Neural cell (in vitro differentiated cells): Measurements from ENCODE around the gene RCOR3. TPM values are rescaled to one million over a fixed set of nuclear protein-coding genes. Genes with fewer than 3 reads are reported as not detected.

Experiments used
- H2AFZ ChIP-seq: fragments of 200-600, 300-800 bp; sonication (generic), shearing (Covaris generic); 2 replicates; pipeline ENCODE4 v1.6.0; 2014; ENCODE audit warnings: low read depth, mild to moderate bottlenecking, antibody characterized with exemption, low read length, moderate library complexity
- H3F3A ChIP-seq: fragments of 200-600 bp; shearing (Covaris generic); 2 replicates; pipeline ENCODE4 v1.6.1; 2016; ENCODE audit warnings: mild to moderate bottlenecking, moderate library complexity, mixed read lengths, antibody characterized with exemption, low read length; ENCODE audit not compliant: insufficient read depth, poor library complexity, severe bottlenecking
- H3K27ac ChIP-seq: fragments of 200-600, 300-800 bp; sonication (generic), shearing (Covaris generic); 2 replicates; pipeline ENCODE4 v1.5.1; 2014; ENCODE audit warnings: mild to moderate bottlenecking, low read length, moderate library complexity
- H3K27me3 ChIP-seq: fragments of 300-800, 200-600 bp; sonication (generic), shearing (Covaris generic); 2 replicates; pipeline ENCODE4 v1.6.0; 2014; ENCODE audit warnings: mild to moderate bottlenecking, low read depth, low read length, moderate library complexity; ENCODE audit not compliant: insufficient read depth
- H3K36me3 ChIP-seq: fragments of 300-800, 200-600 bp; sonication (generic), shearing (Covaris generic); 2 replicates; pipeline ENCODE4 v1.5.1; 2014; ENCODE audit warnings: mild to moderate bottlenecking, antibody characterized with exemption, low read length, moderate library complexity; ENCODE audit not compliant: insufficient read depth
- H3K4me2 ChIP-seq: fragments of 300-800, 200-600 bp; sonication (generic), shearing (Covaris generic); 2 replicates; pipeline ENCODE4 v1.6.0; 2014; ENCODE audit warnings: mild to moderate bottlenecking, low read length
- H3K4me3 ChIP-seq: fragments of 300-800, 200-600 bp; sonication (generic), shearing (Covaris generic); 2 replicates; pipeline ENCODE4 v1.5.1; 2014; ENCODE audit warnings: mild to moderate bottlenecking, low read length, moderate library complexity
- H3K79me2 ChIP-seq: fragments of 200-600 bp; shearing (Covaris generic); replicated peaks from 2 replicates; pipeline ENCODE4 v1.6.0; 2014; ENCODE audit warnings: mild to moderate bottlenecking, low read length, moderate library complexity; ENCODE audit not compliant: insufficient read depth
- H3K9ac ChIP-seq: fragments of 300-800, 200-600 bp; sonication (generic), shearing (Covaris generic); 2 replicates; pipeline ENCODE4 v1.6.1; 2016; ENCODE audit warnings: mild to moderate bottlenecking, low read length, mixed read lengths
- H3K9me2 ChIP-seq: fragments of 200-600 bp; shearing (Covaris generic); 2 replicates; pipeline ENCODE4 v1.6.1; 2016; ENCODE audit warnings: mild to moderate bottlenecking, low read length, mixed read lengths; ENCODE audit not compliant: insufficient read depth
- H3K9me3 ChIP-seq: fragments of 200-600, 300-800 bp; sonication (generic), shearing (Covaris generic); 2 replicates; pipeline ENCODE4 v1.6.1; 2016; ENCODE audit warnings: mild to moderate bottlenecking, mixed run types, low read length, moderate library complexity, mixed read lengths
- H4K20me1 ChIP-seq: fragments of 200-600 bp; shearing (Covaris generic); 2 replicates; pipeline ENCODE4 v1.6.1; 2016; ENCODE audit warnings: mild to moderate bottlenecking, mixed run types; ENCODE audit not compliant: insufficient read depth
- CTCF ChIP-seq: fragments of 450-650 bp; IDR thresholded peaks from 2 replicates; pipeline ENCODE4 v1.5.1; 2014; ENCODE audit warnings: antibody characterized with exemption, mild to moderate bottlenecking, moderate library complexity; ENCODE audit not compliant: poor library complexity, severe bottlenecking
- EP300 ChIP-seq: fragments of 450-650 bp; conservative IDR thresholded peaks from 2 replicates; pipeline ENCODE4 v1.6.1; 2014; ENCODE audit warnings: antibody characterized with exemption, mild to moderate bottlenecking, moderate library complexity; ENCODE audit not compliant: poor library complexity, severe bottlenecking
- EZH2 ChIP-seq: fragments of 200-600, 300-800 bp; shearing (Covaris generic), sonication (generic); IDR thresholded peaks from 2 replicates; pipeline ENCODE4 v1.6.1; 2014; ENCODE audit warnings: antibody characterized with exemption, low read length, borderline replicate concordance, mild to moderate bottlenecking; ENCODE audit not compliant: insufficient read depth, poor library complexity, severe bottlenecking
- MXI1 ChIP-seq: fragments of 450-650 bp; conservative IDR thresholded peaks from 2 replicates; pipeline ENCODE4 v1.6.1; 2014; ENCODE audit warnings: antibody characterized with exemption, mild to moderate bottlenecking; ENCODE audit not compliant: poor library complexity, severe bottlenecking
- POLR2AphosphoS5 ChIP-seq: IDR thresholded peaks from 2 replicates; pipeline ENCODE4 v1.6.1; 2012
- RAD21 ChIP-seq: fragments of 450-650 bp; conservative IDR thresholded peaks from 2 replicates; pipeline ENCODE4 v1.6.1; 2014; ENCODE audit warnings: antibody characterized with exemption, mild to moderate bottlenecking, moderate library complexity
- SMC3 ChIP-seq: fragments of 450-650 bp; conservative IDR thresholded peaks from 2 replicates; pipeline ENCODE4 v1.6.1; 2014; ENCODE audit warnings: antibody characterized with exemption, mild to moderate bottlenecking, moderate library complexity; ENCODE audit not compliant: poor library complexity
- TAF1 ChIP-seq: IDR thresholded peaks from 2 replicates; pipeline ENCODE4 v1.6.1; 2012; ENCODE audit warnings: low read depth
- polyA plus RNA-seq: library from polyadenylated mRNA; depleted of rRNA; stranded (reverse); fragments of >200 nt; gene quantifications from 2 replicates; pipeline ENCODE4 v1.2.3, GENCODE V29; 2014
- TF ChIP-seq, protein P1 (sequence below): IDR thresholded peaks from 2 replicates; pipeline ENCODE4 v1.6.1; 2012; ENCODE audit warnings: borderline replicate concordance

Gene RCOR3
- polyA plus RNA-seq, 1 donor from 2014 or later, result 61.6 TPM

- Histone ChIP-seq H3K4me2 (no peak overlapping the region), H4K20me1 (no peaks in the 10 kb centered on the region)
These were observed 76.5 kb downstream of the RCOR3 start for GRCh38 chr1:211335522-211336157.

GRCh38 chr1:211336161-211336560, 77.0 kb downstream of the RCOR3 start:
- no peak overlapping the region for H3K4me2 ChIP-seq
- no peaks in the 10 kb centered on the region for H3K9me3 ChIP-seq
- TF ChIP-seq, protein P1, sequence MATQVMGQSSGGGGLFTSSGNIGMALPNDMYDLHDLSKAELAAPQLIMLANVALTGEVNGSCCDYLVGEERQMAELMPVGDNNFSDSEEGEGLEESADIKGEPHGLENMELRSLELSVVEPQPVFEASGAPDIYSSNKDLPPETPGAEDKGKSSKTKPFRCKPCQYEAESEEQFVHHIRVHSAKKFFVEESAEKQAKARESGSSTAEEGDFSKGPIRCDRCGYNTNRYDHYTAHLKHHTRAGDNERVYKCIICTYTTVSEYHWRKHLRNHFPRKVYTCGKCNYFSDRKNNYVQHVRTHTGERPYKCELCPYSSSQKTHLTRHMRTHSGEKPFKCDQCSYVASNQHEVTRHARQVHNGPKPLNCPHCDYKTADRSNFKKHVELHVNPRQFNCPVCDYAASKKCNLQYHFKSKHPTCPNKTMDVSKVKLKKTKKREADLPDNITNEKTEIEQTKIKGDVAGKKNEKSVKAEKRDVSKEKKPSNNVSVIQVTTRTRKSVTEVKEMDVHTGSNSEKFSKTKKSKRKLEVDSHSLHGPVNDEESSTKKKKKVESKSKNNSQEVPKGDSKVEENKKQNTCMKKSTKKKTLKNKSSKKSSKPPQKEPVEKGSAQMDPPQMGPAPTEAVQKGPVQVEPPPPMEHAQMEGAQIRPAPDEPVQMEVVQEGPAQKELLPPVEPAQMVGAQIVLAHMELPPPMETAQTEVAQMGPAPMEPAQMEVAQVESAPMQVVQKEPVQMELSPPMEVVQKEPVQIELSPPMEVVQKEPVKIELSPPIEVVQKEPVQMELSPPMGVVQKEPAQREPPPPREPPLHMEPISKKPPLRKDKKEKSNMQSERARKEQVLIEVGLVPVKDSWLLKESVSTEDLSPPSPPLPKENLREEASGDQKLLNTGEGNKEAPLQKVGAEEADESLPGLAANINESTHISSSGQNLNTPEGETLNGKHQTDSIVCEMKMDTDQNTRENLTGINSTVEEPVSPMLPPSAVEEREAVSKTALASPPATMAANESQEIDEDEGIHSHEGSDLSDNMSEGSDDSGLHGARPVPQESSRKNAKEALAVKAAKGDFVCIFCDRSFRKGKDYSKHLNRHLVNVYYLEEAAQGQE, result no peak
- no peak for TF ChIP-seq MXI1
- no peak for TF ChIP-seq TAF1
- TF ChIP-seq EZH2, result no peak
- TF ChIP-seq EP300, result no peak
- TF ChIP-seq CTCF, result no peak
- no peak for TF ChIP-seq SMC3
- TF ChIP-seq POLR2AphosphoS5, result no peak
- H3F3A ChIP-seq, result no peaks in the 10 kb centered on the region
- H3K36me3 ChIP-seq, result no peaks in the 10 kb centered on the region
- no peaks in the 10 kb centered on the region for H3K79me2 ChIP-seq
- H3K4me3 ChIP-seq, result no peak overlapping the region
- H3K27me3 ChIP-seq, result no peaks in the 10 kb centered on the region
- H3K27ac ChIP-seq, result no peak overlapping the region
- no peaks in the 10 kb centered on the region for H4K20me1 ChIP-seq
- H3K9me2 ChIP-seq, result no peaks in the 10 kb centered on the region
- no peak overlapping the region for H2AFZ ChIP-seq
- no peak overlapping the region for H3K9ac ChIP-seq

More at GRCh38 chr1:211335522-211336157, 76.5 kb downstream of the RCOR3 start:
- H3K9me3 ChIP-seq, result no peaks in the 10 kb centered on the region
- no peak overlapping the region for H3K27ac ChIP-seq
- no peak for TF ChIP-seq EP300
- no peaks in the 10 kb centered on the region for H3K36me3 ChIP-seq
- H3K4me3 ChIP-seq, result no peak overlapping the region
- no peaks in the 10 kb centered on the region for H3K27me3 ChIP-seq
- no peaks in the 10 kb centered on the region for H3K9me2 ChIP-seq
- H3F3A ChIP-seq, result no peaks in the 10 kb centered on the region
- H2AFZ ChIP-seq, result no peak overlapping the region
- no peaks in the 10 kb centered on the region for H3K79me2 ChIP-seq
- no peak overlapping the region for H3K9ac ChIP-seq

DNA sequence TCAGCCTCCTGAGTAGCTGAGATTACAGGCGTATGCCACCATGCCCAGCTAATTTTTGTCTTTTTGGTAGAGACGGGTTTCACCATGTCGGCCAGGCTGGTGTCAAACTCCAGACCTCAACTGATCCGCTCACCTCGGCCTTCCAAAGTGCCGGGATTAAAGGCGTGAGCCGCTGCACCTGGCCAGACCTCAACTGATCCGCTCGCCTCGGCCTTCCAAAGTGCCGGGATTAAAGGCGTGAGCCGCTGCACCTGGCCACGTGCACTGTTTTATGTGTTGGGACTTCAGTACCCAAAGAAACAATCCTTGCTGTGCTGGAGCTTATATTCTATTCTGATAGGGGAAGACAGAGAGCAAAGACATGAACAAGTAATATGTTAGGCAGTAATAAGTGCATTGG, 77.6 kb downstream of the RCOR3 start:
- Histone ChIP-seq H3K79me2 (no peaks in the 10 kb centered on the region), H3K4me3 (no peak overlapping the region), H3K9me3 (no peaks in the 10 kb centered on the region), H3F3A (no peaks in the 10 kb centered on the region), H3K27ac (no peak overlapping the region), H3K36me3 (no peaks in the 10 kb centered on the region), H3K27me3 (no peaks in the 10 kb centered on the region), H3K4me2 (no peak overlapping the region), H2AFZ (no peak overlapping the region), H4K20me1 (no peaks in the 10 kb centered on the region), H3K9me2 (no peaks in the 10 kb centered on the region), H3K9ac (no peak overlapping the region)
- TF ChIP-seq EP300 (no peak), SMC3 (no peak), MXI1 (no peak), CTCF (no peak), POLR2AphosphoS5 (no peak), EZH2 (no peak), TAF1 (no peak), RAD21 (no peak)
- TF ChIP-seq, protein P1, result no peak
